Inflammatory macrophage treated with lipopolysaccharide for 4 hours (primary cell): ENCODE data around the gene BABAM1.

Source experiments
- DNase-seq: peaks from one replicate; pipeline ENCODE4 v3.0.0-alpha.2; 2020

BABAM1 gene

DNA sequence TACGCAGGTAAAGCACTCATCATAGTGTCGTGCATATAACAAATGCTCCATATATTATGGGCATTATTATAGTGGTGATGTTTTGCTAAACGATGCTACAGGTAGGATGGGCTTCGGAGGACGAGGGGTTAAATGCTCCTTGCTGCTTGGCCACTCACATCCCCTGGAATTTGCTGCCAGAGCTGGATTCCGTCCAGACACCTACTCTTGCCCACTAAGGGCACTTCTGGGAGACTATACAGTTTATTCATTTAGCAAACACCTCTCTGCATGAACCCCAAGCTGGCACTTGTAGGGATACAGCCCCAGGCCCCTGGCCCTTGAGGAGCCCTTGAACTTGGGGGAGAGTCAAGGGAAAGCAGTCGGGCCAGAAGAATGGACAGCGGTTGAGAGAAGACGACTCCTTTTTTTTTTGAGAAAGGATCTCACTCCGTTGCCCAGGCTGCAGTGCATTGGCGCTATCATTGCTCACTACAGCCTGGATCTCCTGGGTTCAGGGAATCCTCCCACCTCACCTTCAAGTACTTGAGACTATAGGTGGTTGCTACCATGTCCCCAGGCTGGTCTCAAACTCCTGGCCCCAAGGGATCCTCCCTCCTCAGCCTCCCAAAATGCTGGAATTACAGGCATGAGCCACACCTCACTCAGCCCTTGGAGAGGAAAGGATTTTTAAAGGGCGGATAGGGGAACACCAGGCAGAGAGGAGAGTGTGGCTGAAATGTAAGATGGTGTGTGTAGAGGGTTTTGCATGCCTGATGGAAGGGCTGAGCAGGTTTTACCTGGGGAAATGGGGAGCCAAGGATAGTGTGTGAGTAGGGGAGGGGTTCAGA, 37.4 kb downstream of the BABAM1 start:
- no peak for DNase-seq

DNA sequence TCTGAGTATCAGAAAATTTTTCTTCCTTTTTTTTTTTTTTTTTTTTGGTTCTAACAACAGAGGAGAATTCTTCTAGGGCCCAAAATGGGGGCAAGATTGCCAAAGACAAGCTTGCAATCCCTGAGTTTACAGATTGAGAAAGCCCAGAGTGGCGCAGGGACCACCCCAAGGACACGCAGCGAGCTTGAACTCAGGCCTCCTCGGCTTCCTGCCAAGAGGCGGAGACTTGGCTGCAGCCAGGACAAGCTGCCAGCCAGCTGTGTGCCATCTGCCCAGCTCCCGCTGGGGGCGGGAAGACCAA, 37.9 kb downstream of the BABAM1 start:
- DNase-seq: no peak

DNA sequence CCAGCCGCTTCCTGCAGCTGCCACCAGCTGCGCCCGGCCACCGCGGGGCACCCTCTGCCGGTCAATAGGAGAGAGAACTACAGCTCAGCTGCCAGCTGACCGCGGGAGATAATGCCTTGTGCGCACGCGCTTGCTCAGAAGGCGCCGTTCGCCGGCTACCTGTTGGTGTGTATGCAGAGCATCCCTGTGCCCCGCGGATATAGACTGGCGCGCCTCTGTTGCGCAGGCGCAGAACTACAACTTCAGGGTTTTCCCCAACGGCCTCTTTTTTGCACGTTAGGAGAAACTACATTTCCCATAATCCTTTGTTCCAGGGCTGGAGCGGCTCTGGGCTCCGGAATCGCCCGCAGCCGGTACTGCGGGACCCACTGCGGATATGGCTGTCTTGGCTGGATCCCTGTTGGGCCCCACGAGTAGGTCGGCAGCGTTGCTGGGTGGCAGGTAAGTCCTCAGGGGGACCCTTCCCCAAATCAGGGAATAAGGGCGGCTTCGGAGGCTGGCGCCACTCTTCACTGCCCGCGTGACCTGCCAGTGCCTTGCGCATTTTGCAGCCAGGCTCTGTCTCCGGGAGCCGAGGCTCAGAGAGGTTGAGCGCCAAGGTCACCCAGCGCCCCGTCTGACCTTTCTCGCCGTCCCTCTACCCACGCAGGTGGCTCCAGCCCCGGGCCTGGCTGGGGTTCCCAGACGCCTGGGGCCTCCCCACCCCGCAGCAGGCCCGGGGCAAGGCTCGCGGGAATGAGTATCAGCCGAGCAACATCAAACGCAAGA, 38.5 kb downstream of the BABAM1 start, which contains the start of gene MRPL34:
MRPL34 (plus strand) TSS at position 356 of the 768 bp plus-strand sequence; CDS start at position 377, 21 bp downstream.
- peak; percentile 97 for DNase-seq

DNA sequence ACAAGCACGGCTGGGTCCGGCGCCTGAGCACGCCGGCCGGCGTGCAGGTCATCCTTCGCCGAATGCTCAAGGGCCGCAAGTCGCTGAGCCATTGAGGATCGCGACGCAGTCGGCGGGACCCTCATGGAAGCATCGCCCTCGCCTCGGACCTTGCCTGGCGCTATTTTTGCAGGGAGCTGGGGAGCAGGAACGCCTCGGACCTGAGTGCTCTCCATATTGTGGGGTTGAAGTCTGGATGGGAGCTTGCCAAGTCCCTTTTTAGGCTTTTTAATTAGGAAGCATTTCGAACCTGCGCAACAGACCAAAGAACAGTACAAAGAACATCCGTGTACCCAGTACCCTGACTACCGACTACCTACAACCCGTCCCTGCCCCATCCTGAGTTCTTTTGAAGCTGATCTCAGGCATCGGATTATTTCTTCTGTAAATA, 39.1 kb downstream of the BABAM1 start:
- no peak for DNase-seq

GRCh38 chr19:17307876-17308377, 40.7 kb downstream of the BABAM1 start:
- DNase-seq: no peak

GRCh38 chr19:17309198-17309964, 42.1 kb downstream of the BABAM1 start, which contains the start of gene DDA1:
Gene DDA1 (plus strand): TSS chr19:17309563. CDS start chr19:17309655, 92 bp downstream.
- DNase-seq: peak; percentile 100

DNA sequence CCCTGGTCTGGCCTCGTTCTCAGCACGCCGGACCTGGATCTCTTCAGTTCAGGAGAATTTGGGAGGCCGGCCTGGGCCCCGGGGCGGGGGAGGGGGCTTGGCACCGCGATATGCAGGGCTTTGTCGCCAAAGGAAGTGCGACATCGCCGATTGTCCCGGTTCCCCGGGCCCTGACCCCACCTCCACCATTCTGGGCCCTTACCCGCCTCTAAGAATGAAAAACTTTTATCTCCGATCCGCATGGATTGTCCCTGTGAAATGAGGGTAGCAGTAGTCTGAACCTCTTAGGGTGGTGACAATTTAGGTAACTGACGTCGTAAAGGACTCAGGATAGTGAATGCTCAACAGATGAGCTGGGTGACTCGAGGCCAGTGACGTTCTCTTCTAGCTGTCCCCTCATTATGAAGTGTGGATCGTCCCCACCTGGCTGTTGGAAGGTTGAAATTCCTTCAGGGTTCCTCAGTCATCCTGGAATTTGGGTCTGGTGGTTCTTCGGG, 42.8 kb downstream of the BABAM1 start:
- no peak for DNase-seq

GRCh38 chr19:17311455-17312188, 44.4 kb downstream of the BABAM1 start:
- DNase-seq: no peak

DNA sequence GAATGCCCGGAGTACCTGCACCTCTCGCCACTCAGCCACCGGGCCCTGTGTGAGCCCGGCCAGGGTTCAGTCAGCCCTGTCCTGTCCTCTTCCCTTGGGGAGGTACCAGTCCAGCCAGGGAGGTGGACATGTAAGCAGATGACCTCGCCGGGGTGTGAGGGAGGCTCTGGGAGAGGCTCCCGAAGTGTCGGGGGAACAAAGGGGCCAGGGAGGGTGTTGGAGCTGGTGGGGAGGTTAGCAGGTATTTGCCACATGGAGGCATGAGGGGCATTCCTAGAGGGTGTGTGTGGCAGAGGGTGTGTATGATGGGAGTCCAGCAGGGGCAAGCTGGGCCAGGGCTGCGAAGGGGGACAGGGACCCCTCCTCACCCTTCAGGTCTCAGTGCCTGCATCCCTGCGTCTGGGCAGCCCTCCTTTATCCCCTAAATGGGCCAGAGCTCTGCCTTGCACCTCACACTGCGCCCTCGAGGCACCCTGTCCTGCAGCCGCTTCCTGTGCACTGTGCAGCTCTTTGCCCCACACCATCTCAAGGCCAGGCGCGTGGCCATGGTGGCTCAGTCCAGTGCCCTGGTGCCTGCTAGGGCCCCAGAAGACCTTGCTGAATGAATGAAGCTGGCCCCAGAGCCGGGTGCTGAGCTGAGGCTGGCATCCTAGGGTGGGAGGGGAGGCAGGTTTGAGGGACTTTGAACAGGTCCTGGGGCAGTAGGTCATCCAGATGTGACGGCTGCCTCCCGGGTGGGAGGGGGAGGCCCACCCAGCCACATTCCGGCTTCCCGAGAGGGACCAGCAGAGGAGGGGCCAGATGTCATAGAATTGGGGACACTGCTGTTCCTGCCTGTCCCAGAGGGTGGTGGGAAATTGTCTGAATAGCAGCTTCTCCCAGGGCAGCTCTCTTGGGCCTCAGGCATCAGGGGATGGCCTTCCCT, 45.2 kb downstream of the BABAM1 start:
- DNase-seq: no peak

DNA sequence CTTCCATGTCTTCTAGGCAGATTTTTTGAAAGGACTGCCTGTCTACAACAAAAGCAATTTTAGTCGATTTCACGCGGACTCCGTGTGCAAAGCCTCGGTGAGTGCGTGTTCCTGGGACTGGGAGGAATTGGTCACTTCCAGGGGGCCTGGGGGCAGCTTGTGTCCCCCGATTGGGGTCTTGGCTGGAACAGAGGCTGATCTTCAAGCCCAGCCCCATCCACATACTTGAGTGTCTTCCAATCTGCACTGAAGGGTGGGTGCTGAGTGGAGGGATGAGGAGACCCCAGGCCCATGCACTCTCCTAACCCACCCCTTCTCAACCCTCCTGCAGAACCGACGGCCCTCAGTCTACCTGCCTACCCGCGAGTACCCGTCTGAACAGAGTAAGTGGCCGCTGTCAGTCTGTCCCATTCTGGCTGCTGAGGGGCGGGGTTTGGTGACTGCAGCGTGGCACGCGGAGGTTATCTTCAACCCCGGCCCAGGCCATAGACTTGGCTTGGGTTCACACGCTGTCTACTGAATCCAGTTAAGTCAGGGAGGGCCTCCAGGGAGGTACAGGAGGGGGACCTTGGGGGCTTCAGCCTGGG, 46.9 kb downstream of the BABAM1 start:
- no peak for DNase-seq

DNA sequence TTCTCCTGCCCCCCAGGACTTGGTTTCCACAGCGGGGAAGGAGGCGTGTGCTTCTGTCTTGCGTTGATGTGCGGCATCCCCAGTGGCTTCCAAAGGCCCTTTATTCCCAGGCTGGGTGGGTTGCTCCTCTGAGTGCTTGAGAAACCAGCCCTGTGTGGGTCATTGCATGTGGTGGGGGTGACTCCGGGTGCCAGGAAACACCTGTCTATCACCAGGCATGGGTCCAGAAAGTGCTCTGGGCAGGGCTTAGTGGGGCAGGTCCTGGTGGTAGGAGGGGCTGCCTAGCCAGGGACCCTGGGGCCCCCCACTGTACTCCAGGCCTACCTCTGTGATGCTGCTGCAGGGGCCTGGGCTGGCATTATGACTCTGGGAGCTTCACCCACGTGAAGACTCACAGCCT, 51.7 kb downstream of the BABAM1 start:
- no peak for DNase-seq

DNA sequence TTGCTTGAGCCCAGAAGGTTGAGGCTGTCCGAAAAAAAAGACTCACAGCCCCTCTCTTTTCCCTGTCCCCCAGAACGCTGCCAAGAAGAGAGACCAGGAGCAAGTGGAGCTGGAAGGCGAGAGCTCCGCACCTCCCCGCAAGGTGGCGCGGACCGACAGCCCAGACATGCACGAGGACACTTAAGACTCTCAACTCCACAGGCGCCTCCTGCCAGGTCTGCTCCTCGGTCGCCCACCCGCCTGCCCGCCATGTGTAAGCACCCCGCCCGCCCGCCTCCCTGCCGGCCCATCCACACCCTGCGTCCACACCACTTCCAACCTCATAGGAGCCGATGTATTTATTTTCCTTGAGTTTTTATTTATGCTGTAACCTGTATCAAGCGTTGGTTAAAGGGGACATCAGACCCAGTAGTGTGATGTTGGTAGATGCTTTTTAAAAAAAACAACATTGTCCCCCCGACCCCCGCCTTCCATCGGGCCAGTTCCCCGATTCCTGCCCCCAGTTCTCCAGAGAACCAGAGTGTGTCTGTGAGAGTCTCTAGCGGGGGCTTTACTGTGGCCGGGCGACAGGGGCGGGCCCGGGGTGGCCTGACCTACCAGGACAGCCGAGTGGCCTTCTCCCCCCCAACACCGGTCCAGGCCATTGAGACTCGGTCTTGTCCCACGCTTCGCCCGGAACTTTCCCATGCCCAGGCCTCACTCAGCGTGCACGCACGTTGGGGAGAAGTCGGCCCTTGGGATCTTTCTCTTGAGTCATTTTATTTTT, 52.4 kb downstream of the BABAM1 start:
- no peak for DNase-seq

GRCh38 chr19:17320435-17320834, 53.2 kb downstream of the BABAM1 start:
- no peak for DNase-seq

DNA sequence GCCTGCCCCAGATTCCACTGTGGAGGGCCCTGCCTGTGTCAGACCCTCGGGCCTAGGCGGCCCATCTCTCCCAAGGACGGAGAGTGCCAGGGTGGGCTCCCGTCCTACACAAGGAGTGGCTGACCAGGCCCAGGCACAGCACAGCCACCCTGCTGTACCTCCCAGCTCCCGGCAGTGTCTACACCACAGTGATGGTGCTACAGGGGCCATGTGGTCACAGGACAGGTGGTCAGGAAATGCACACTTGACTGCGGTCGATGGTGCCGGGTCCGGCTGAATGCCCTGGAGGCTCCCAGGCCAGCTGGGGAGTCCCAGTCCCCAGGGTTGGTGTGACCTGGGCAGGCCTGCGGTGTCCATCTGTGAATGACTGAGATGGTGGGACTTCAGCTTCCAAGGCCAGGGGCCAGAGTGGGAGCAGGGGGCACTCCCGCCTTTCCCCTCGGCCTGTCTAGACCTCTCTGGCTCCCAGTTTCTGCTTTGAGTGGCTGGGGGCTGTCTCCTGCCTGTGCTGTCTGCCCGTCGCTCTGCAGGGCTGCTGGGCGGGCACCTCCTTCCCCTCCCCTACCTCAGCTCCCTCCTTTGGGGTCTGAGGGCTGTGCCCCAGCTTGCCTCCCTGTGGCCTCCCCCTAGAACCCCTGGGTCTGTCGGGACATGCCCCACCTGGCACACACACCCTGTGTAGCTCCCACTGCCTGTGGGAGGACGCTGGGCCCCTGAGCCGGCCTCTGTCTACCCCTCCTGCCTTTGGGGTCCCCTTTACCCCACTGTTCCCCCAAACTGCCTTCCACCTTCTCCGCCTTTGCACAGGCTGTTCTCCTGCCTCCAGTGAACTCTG, 54.6 kb downstream of the BABAM1 start:
- DNase-seq: no peak

DNA sequence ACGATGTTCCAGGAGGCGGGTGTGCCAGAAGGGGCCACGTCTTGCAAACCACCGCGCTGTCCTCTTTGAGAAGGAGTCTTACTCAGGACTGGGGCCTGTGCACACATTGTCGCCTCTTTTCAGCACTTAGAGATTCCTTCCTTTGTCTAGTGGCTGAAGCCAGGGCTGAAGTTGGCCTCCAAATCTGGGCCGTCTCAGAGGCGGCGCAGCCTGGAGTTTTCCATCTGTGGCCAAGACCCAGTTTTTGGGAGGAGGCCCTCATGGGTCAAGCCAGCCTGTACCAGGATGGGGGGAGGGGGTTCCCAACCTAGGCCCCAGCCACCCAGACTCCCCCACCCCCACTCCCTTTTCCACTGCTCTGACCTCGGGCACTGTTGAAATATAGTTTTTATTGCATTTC, 55.6 kb downstream of the BABAM1 start:
- DNase-seq: no peak

DNA sequence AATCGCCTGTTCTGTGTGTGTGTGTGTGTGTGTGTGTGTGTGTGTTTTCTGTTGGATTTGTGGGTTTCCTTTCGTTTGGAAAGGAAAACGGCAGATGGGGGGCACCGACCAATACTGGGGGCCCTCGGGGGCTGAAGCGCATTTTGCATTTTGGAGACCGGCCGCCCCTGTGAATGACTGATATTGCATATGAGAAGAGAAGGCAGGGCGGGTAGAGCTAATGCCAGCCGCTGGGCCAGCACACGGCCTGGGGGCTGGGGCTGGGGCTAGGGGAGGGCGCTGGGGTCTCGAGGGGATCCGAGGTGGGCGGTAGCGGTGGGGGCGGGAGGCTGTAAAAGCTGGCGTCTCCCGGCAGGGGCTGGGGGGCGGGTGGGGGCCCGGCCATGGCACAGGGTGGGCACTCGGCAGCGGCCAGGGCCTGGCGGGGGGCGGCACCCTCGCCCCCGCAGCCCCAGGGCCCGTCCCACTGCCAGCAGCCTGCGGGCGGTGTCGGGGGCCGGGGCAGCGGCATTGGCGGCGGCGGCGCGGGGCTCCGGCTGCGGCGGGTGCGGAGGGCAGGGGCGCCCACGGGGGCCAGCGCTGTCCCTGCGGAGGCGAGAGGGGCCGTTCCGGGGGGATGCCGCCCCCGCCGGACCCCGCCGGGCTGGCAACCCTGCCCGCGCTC, 56.2 kb downstream of the BABAM1 start:
- no peak for DNase-seq

DNA sequence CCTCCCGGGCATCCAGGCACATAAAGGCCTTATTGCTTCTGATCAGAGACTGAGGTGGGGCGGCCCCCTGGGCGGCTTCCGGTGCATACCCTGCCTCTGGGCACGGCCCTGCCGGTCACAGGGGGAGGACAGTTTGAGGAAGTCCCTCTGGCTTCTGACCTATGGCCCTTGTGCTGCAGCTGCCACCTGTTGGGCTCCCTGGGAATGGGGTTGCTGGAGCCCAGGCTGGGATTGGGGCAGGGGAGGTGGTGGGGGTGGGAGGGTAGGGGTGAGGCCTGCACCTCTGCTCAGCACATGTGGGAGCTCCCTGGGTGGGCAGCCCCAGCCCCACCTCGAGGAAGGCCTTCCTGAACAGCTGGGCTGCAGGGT, 56.7 kb downstream of the BABAM1 start:
- peak; percentile 45 for DNase-seq

DNA sequence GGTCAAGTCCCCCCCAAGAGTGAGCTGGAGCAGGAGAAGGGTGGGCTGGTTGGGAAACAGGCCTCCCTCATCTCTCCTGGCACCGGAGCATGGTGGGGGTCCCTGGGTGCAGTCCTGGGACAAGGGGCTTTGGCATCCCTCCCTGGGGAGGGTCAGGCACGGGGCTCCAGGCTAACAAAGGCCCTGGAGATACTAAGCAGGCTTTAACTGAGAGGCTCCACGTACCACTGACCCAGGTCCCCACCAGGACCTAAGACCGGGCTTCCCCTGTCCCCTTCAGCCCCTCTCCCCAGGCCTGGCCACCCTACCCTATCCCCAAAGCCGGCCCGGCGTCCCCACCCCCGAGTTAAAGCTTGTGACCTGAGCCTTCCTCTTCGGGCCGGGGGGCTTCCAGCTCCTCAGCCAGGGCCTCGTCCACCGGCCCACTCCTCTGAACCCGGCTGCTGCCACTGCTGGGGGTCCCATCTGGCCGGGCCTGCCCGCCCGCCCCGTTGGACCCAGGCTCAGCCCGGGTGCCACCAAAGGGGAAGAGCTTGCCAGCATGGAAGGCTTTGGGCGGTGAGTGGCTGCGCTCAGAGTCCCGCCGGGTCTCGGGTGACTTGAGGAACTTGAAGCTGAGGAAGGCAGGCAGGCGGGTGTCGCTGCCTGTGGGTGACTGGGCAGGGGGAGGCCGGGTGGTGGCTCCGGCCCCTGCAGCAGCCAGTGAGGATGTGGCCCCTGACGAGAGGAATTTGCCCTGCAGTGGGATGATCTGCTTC, 57.3 kb downstream of the BABAM1 start:
- DNase-seq: no peak
